ENCODE results near the gene CADM4. TPM values are rescaled to one million over a fixed set of nuclear protein-coding genes. Genes with fewer than 3 reads are reported as not detected.

CADM4 gene, protein sequence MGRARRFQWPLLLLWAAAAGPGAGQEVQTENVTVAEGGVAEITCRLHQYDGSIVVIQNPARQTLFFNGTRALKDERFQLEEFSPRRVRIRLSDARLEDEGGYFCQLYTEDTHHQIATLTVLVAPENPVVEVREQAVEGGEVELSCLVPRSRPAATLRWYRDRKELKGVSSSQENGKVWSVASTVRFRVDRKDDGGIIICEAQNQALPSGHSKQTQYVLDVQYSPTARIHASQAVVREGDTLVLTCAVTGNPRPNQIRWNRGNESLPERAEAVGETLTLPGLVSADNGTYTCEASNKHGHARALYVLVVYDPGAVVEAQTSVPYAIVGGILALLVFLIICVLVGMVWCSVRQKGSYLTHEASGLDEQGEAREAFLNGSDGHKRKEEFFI
- total RNA-seq (22.7 and 24.4 TPM in 2 replicates), polyA plus RNA-seq (16.6 and 17.1 TPM in 2 replicates)

DNA sequence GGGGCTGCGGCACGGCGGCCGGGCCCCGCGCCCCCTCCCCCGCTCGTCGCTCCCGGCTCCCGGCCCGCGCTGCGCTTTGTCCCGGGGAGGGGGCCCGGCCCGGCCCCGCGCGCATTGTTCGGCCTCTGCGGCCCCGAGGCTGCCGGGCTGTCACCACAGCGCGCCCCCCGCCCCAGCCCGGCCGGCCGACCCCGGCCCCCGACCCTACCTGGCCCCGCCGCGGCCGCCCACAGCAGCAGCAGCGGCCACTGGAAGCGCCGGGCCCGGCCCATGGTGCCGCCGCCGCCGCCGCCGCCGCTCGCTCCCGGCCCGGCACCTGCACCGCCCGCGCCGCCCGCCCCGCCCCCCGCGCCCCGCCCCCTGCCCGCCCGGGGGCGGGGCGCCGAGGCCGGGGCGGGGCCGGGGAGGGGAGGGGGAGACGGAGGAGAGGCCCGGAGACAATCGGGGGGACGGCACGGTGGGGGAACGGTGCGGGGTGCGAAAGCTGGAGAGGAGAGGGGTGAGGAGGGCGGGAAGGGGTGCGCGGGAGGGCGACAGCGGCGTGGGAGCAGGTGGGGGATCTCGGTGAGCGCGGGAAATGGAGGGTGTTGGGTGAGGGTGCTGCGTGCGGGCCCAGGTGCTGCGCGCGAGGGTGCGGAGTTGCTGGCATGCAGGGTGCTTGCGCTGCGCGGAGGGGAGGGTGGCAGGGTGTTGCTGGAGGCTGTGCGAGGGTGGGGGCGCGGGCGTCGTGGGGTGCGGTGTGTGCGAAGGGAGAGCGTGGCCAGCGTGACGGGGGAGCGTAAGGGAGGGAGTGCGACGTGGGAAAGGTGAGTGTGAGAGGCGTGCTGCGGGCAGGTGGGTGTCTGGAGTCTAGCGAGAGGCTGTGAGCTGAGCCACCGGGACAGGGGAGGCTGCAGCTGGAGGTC is at the start of gene CADM4:
CADM4 (minus strand) TSS at position 332 of the 905 bp plus-strand sequence; CDS start at position 272, 60 bp downstream.
- Histone ChIP-seq H3K4me1 (ENCODE audit: insufficient read depth) (peaks cover 20% of the 10 kb centered on the region), H2AFZ (peak within 1 kb of the TSS; percentile 88), H4K20me1 (ENCODE audit: insufficient read depth, poor library complexity, severe bottlenecking) (no peaks in the 10 kb centered on the region), H3K79me2 (no peaks in the 10 kb centered on the region), H3K4me3 (peak within 1 kb of the TSS; percentile 75), H3K36me3 (replicated peaks; ENCODE audit: insufficient read depth, low read depth) (no peaks in the 10 kb centered on the region), H3K27ac (no peak within 1 kb of the TSS), H3K27me3 (no peaks in the 10 kb centered on the region), H3K9me3 (ENCODE audit: low read depth) (no peaks in the 10 kb centered on the region), H3K4me2 (peak within 1 kb of the TSS; percentile 98), H3K9me2 (replicated peaks; ENCODE audit: insufficient read depth) (no peaks in the 10 kb centered on the region)
- 3% methylated on average over 5 of the region's 110 CpGs for WGBS (ENCODE audit: low lambda C conversion rate, missing lambda C conversion rate)
- TF ChIP-seq EZH2phosphoT487 (IDR thresholded peaks at IDR 0.05; ENCODE audit: low read depth, severe bottlenecking, unreplicated experiment) (no peak), EZH2 (IDR thresholded peaks at IDR 0.05; ENCODE audit: borderline replicate concordance) (no peak)
- TF ChIP-seq, protein P1, sequence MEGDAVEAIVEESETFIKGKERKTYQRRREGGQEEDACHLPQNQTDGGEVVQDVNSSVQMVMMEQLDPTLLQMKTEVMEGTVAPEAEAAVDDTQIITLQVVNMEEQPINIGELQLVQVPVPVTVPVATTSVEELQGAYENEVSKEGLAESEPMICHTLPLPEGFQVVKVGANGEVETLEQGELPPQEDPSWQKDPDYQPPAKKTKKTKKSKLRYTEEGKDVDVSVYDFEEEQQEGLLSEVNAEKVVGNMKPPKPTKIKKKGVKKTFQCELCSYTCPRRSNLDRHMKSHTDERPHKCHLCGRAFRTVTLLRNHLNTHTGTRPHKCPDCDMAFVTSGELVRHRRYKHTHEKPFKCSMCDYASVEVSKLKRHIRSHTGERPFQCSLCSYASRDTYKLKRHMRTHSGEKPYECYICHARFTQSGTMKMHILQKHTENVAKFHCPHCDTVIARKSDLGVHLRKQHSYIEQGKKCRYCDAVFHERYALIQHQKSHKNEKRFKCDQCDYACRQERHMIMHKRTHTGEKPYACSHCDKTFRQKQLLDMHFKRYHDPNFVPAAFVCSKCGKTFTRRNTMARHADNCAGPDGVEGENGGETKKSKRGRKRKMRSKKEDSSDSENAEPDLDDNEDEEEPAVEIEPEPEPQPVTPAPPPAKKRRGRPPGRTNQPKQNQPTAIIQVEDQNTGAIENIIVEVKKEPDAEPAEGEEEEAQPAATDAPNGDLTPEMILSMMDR (IDR thresholded peaks at IDR 0.05; ENCODE audit: poor library complexity) = no peak
- DNase-seq (ENCODE audit: low spot score) = peak; percentile 63

DNA sequence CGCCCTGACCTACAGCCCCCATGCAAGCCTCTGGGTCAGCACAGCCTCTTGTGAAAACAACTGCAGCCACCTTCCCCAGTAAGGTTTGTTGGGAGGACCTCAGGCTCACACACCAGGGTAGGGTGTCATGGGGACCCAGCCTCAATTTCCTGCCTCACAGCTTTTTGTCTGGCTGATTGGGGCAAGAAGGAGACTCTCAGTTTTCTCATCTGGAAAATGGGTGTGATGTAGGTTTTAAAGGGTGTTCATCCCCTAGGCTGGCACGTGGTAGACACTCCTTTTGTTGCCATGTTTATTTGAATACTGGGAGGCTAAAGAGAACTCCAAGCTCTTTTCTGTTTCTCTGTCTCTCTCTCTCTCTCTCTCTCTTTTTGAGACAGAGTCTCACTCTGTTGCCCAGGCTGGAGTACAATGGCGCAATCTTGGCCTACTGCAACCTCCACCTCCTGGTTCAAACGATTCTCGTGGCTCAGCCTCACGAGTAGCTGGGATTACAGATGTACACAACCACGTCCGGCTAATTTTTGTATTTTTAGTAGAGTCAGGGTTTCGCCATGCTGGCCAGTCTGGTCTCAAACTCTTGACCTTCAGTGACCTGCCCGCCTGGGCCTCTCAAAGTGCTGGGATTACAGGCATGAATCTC is 48.5 kb upstream of the CADM4 start:
- Histone ChIP-seq H3K4me2 (no peak overlapping the region), H3K9me3 (ENCODE audit: low read depth) (no peaks in the 10 kb centered on the region), H3K4me3 (no peak overlapping the region), H3K27ac (no peak overlapping the region), H3K36me3 (replicated peaks; ENCODE audit: insufficient read depth, low read depth) (no peaks in the 10 kb centered on the region), H3K27me3 (no peaks in the 10 kb centered on the region), H4K20me1 (ENCODE audit: insufficient read depth, poor library complexity, severe bottlenecking) (no peaks in the 10 kb centered on the region), H2AFZ (no peak overlapping the region), H3K79me2 (no peaks in the 10 kb centered on the region), H3K9me2 (replicated peaks; ENCODE audit: insufficient read depth) (no peaks in the 10 kb centered on the region), H3K4me1 (ENCODE audit: insufficient read depth) (no peaks in the 10 kb centered on the region)
- TF ChIP-seq EZH2phosphoT487 (IDR thresholded peaks at IDR 0.05; ENCODE audit: low read depth, severe bottlenecking, unreplicated experiment) = no peak
- TF ChIP-seq, protein P1 (IDR thresholded peaks at IDR 0.05; ENCODE audit: poor library complexity) = no peak
- no peak for TF ChIP-seq EZH2 (IDR thresholded peaks at IDR 0.05; ENCODE audit: borderline replicate concordance)
- DNase-seq (ENCODE audit: low spot score) = no peak
- 81% methylated on average over 10 of the region's 10 CpGs for WGBS (ENCODE audit: low lambda C conversion rate, missing lambda C conversion rate)

DNA sequence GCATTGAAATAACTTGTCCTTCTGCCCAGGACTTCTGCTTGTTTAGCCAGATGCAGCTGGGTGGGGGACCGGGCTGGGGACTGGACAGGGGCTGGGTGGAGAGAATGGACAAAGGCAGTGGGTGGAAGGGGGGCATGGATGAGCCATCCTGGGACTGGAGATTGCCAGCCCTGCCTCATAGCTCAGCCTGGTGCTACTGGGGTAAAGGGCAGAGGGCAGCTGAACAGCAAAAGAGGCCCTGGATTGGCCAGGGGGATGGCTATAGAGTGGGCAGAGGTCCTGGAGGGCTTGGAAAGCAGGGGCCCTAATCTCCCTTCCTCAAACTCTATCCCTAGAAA is 48.0 kb upstream of the CADM4 start:
- no peak for TF ChIP-seq EZH2phosphoT487 (IDR thresholded peaks at IDR 0.05; ENCODE audit: low read depth, severe bottlenecking, unreplicated experiment)
- TF ChIP-seq, protein P1 (IDR thresholded peaks at IDR 0.05; ENCODE audit: poor library complexity) = no peak
- no peak for TF ChIP-seq EZH2 (IDR thresholded peaks at IDR 0.05; ENCODE audit: borderline replicate concordance)
- no peak for DNase-seq (ENCODE audit: low spot score)
- 67% methylated on average over 1 of the region's 1 CpG for WGBS (ENCODE audit: low lambda C conversion rate, missing lambda C conversion rate)

More for the DNA sequence above, 48.0 kb upstream of the CADM4 start:
- H3K9me3 ChIP-seq (ENCODE audit: low read depth) = no peaks in the 10 kb centered on the region
- no peaks in the 10 kb centered on the region for H4K20me1 ChIP-seq (ENCODE audit: insufficient read depth, poor library complexity, severe bottlenecking)
- no peaks in the 10 kb centered on the region for H3K27me3 ChIP-seq
- H3K4me2 ChIP-seq = no peak overlapping the region
- no peak overlapping the region for H3K27ac ChIP-seq
- H3K9me2 ChIP-seq (replicated peaks; ENCODE audit: insufficient read depth) = no peaks in the 10 kb centered on the region
- H3K79me2 ChIP-seq = no peaks in the 10 kb centered on the region
- H2AFZ ChIP-seq = no peak overlapping the region
- H3K36me3 ChIP-seq (replicated peaks; ENCODE audit: insufficient read depth, low read depth) = no peaks in the 10 kb centered on the region
- no peaks in the 10 kb centered on the region for H3K4me1 ChIP-seq (ENCODE audit: insufficient read depth)
- H3K4me3 ChIP-seq = no peak overlapping the region
